ENCODE results near the gene SLC8B1. TPM values are rescaled to one million over a fixed set of nuclear protein-coding genes. Genes with fewer than 3 reads are reported as not detected.

Gene SLC8B1
- total and polyA plus RNA-seq, 2 of the 4 experiments (the other 2 are of a cell fraction) = 4.1 to 10.2 TPM

DNA sequence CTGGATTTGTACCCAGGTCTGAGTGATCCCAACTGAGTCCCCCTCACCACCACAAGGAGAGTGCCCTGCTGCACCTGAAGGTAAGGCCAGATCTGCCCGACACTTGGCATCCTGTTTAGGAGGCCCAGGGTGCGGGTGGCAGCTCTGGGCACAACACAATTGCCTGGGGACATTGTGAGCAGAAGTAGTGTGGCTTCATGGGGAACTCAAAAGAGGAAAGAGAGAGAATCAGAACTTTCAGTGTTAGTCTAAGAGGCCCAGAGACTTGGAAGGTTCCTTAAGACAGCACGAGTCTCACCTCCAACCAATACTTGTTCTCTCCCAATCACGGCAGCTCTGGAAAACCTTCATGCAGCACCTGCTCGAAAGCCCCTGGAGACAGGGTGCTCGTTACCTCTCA, 6.6 kb upstream of the SLC8B1 start:
- no peak overlapping the region for H2BK5ac ChIP-seq (ENCODE audit: low read depth, low read length, poor library complexity, severe bottlenecking)
- H3K36me3 ChIP-seq (ENCODE audit: control insufficient read depth, insufficient read depth, low read length) = no peaks in the 10 kb centered on the region
- no peak overlapping the region for H2BK120ac ChIP-seq (ENCODE audit: low read depth, low read length)
- H3K56ac ChIP-seq (ENCODE audit: extremely low read depth, insufficient read depth, low read length) = no peak overlapping the region
- H2AK9ac ChIP-seq (replicated peaks; ENCODE audit: low read depth, low read length, poor library complexity) = no peak overlapping the region
- no peak overlapping the region for H4K91ac ChIP-seq (ENCODE audit: insufficient read depth, low read depth, low read length)
- TF ChIP-seq RAD21 (IDR thresholded peaks at IDR 0.05; ENCODE audit: low read length) (no peak), CEBPB (IDR thresholded peaks at IDR 0.05; ENCODE audit: low read depth, low read length) (no peak), BHLHE40 (IDR thresholded peaks at IDR 0.05; ENCODE audit: low read depth, low read length) (no peak), CHD1 (IDR thresholded peaks at IDR 0.05; ENCODE audit: low read depth, low read length) (no peak), MAFK (IDR thresholded peaks at IDR 0.05; ENCODE audit: low read depth, low read length) (no peak), MAZ (IDR thresholded peaks at IDR 0.05; ENCODE audit: borderline replicate concordance, low read depth, low read length) (no peak), RFX5 (IDR thresholded peaks at IDR 0.05; ENCODE audit: low read depth, low read length) (no peak), FOS (IDR thresholded peaks at IDR 0.05; ENCODE audit: low read depth, low read length) (no peak), POLR2A (IDR thresholded peaks at IDR 0.05; ENCODE audit: low read depth, low read length) (no peak), NFE2L2 (IDR thresholded peaks at IDR 0.05; ENCODE audit: low read depth, low read length) (no peak), RCOR1 (IDR thresholded peaks at IDR 0.05; ENCODE audit: insufficient replicate concordance, low read length) (no peak), MXI1 (IDR thresholded peaks at IDR 0.05; ENCODE audit: borderline replicate concordance, low read depth, low read length) (no peak), SMC3 (IDR thresholded peaks at IDR 0.05; ENCODE audit: low read depth, low read length) (no peak)
- TF ChIP-seq, protein P1, sequence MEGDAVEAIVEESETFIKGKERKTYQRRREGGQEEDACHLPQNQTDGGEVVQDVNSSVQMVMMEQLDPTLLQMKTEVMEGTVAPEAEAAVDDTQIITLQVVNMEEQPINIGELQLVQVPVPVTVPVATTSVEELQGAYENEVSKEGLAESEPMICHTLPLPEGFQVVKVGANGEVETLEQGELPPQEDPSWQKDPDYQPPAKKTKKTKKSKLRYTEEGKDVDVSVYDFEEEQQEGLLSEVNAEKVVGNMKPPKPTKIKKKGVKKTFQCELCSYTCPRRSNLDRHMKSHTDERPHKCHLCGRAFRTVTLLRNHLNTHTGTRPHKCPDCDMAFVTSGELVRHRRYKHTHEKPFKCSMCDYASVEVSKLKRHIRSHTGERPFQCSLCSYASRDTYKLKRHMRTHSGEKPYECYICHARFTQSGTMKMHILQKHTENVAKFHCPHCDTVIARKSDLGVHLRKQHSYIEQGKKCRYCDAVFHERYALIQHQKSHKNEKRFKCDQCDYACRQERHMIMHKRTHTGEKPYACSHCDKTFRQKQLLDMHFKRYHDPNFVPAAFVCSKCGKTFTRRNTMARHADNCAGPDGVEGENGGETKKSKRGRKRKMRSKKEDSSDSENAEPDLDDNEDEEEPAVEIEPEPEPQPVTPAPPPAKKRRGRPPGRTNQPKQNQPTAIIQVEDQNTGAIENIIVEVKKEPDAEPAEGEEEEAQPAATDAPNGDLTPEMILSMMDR (conservative IDR thresholded peaks at IDR 0.05; ENCODE audit: low read depth, low read length) = no peak
- TF ChIP-seq, protein P2, sequence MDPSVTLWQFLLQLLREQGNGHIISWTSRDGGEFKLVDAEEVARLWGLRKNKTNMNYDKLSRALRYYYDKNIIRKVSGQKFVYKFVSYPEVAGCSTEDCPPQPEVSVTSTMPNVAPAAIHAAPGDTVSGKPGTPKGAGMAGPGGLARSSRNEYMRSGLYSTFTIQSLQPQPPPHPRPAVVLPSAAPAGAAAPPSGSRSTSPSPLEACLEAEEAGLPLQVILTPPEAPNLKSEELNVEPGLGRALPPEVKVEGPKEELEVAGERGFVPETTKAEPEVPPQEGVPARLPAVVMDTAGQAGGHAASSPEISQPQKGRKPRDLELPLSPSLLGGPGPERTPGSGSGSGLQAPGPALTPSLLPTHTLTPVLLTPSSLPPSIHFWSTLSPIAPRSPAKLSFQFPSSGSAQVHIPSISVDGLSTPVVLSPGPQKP (IDR thresholded peaks at IDR 0.05; ENCODE audit: borderline replicate concordance, low read depth, low read length) = no peak
- TF ChIP-seq, protein P3, sequence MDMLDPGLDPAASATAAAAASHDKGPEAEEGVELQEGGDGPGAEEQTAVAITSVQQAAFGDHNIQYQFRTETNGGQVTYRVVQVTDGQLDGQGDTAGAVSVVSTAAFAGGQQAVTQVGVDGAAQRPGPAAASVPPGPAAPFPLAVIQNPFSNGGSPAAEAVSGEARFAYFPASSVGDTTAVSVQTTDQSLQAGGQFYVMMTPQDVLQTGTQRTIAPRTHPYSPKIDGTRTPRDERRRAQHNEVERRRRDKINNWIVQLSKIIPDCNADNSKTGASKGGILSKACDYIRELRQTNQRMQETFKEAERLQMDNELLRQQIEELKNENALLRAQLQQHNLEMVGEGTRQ (IDR thresholded peaks at IDR 0.05; ENCODE audit: low read depth, low read length) = no peak
- ChIA-PET CTCF (no interaction called here), POLR2A (ENCODE audit: unreplicated experiment) (no interaction called here)
- H3K23ac ChIP-seq (ENCODE audit: low read depth, low read length) = no peak overlapping the region
- no peaks in the 10 kb centered on the region for H3K9me1 ChIP-seq (ENCODE audit: insufficient read depth, low read length)
- no peak for DNase-seq
- no CpG with 5 or more reads among the region's 6 CpGs for WGBS, 2 experiments (ENCODE audit: extremely low coverage in 2 of 2, insufficient read length in 1 of 2)
- in situ Hi-C loops (cut with MboI; ENCODE audit: low sequenced_read_pairs) = no loop called here
- no peak overlapping the region for H4K5ac ChIP-seq (ENCODE audit: low read depth, low read length)
- H3K4ac ChIP-seq (ENCODE audit: low read depth, low read length) = no peak overlapping the region
- no peak overlapping the region for H2AFZ ChIP-seq (replicated peaks; ENCODE audit: low read length, poor library complexity)
- H3K27ac ChIP-seq (ENCODE audit: insufficient read depth, low read length) = no peak overlapping the region
- peaks cover 7% of the 10 kb centered on the region for H3K27me3 ChIP-seq (ENCODE audit: control insufficient read depth, insufficient read depth, low read length)
- no peaks in the 10 kb centered on the region for H3K79me1 ChIP-seq (ENCODE audit: low read depth in 1 of 2, low read length in 2 of 2)
- intact Hi-C loops (cut with micrococcal nuclease) = no loop called here
- no peak overlapping the region for H4K8ac ChIP-seq (ENCODE audit: low read depth in 2 of 2, low read length in 2 of 2)
- no peak overlapping the region for H3K9ac ChIP-seq (ENCODE audit: low read depth, low read length)
- no peaks in the 10 kb centered on the region for H3K9me3 ChIP-seq (ENCODE audit: control insufficient read depth, insufficient read depth, low read length)
- ATAC-seq (ENCODE audit: low read depth) = no peak
- H3K14ac ChIP-seq (replicated peaks; ENCODE audit: low read depth, low read length) = no peak overlapping the region
- no peaks in the 10 kb centered on the region for H3K4me1 ChIP-seq (ENCODE audit: control insufficient read depth, insufficient read depth, low read length)
- H3K18ac ChIP-seq (ENCODE audit: low read depth, low read length) = no peak overlapping the region
- H4K20me1 ChIP-seq (ENCODE audit: insufficient read depth, low read length) = no peaks in the 10 kb centered on the region
- H3K4me3 ChIP-seq (ENCODE audit: insufficient read depth, low read depth, low read length) = no peak overlapping the region
- H2AK5ac ChIP-seq (ENCODE audit: low read depth, low read length) = no peak overlapping the region
- no peak overlapping the region for H2BK20ac ChIP-seq (ENCODE audit: low read depth, low read length)
- no peak overlapping the region for H2BK15ac ChIP-seq (ENCODE audit: low read depth, low read length)
- H3K4me2 ChIP-seq (ENCODE audit: low read depth, low read length) = no peak overlapping the region
- dilution Hi-C loops (cut with HindIII; ENCODE audit: low sequenced_read_pairs, unreplicated experiment) = no loop called here
- no TSS peak for BruUV-seq (replicated peaks)

Measured in IMR-90 (cell line).